Kidney (tissue), 14 donors: Measurements from ENCODE around the gene EN2. TPM values are rescaled to one million over a fixed set of nuclear protein-coding genes. Genes with fewer than 3 reads are reported as not detected.

Source experiments
- DNase-seq, 5 donors: peaks; one replicate each; pipeline ENCODE4 v3.0.0-alpha.2; 2013 to 2020
- FAIRE-seq: peaks from 2 replicates; lab custom pipeline; 2012; peaks lifted over from hg19 to GRCh38; lab: Jason Lieb, UNC
- H3K27ac ChIP-seq, 2 donors: one replicate each; pipeline ENCODE4 v1.7.0; 2013; ENCODE audit warnings: low read depth in 2 of 2, low read length in 2 of 2, inconsistent platforms in 1 of 2
- H3K27me3 ChIP-seq: one replicate; pipeline ENCODE4 v1.7.1; 2013; ENCODE audit warnings: low read length, inconsistent platforms; ENCODE audit not compliant: control insufficient read depth, insufficient read depth
- H3K36me3 ChIP-seq, 3 donors: one replicate each; pipeline versions ENCODE4 v1.7.0 to v1.7.1; 2013; ENCODE audit warnings: low read length in 3 of 3, control low read depth in 1 of 3, inconsistent platforms in 1 of 3; ENCODE audit not compliant: insufficient read depth in 3 of 3, control insufficient read depth in 2 of 3
- H3K4me1 ChIP-seq, 3 donors: one replicate each; pipeline versions ENCODE4 v1.7.0 to v1.7.1; 2013; ENCODE audit warnings: low read length in 3 of 3, inconsistent platforms in 1 of 3, low read depth in 1 of 3; ENCODE audit not compliant: control insufficient read depth in 2 of 3, insufficient read depth in 2 of 3
- H3K4me3 ChIP-seq, 3 donors: one replicate each; pipeline versions ENCODE4 v1.7.0 to v1.8.1; 2013; ENCODE audit warnings: low read length in 3 of 3, control low read depth in 1 of 3, inconsistent platforms in 1 of 3
- H3K9ac ChIP-seq, 3 donors: one replicate each; pipeline versions ENCODE4 v1.7.0 to v1.7.1; 2013; ENCODE audit warnings: low read length in 3 of 3, control low read depth in 1 of 3, inconsistent platforms in 1 of 3
- H3K9me3 ChIP-seq, 3 donors: one replicate each; pipeline versions ENCODE4 v1.7.0 to v1.7.1; 2013; ENCODE audit warnings: low read length in 3 of 3, control low read depth in 1 of 3, inconsistent platforms in 1 of 3; ENCODE audit not compliant: control insufficient read depth in 2 of 3, insufficient read depth in 1 of 3
- intact Hi-C: fragments of 100-400 bp; cut with DNase I; formaldehyde crosslinking; loops from one replicate; pipeline ENCODE4 v1.11.1; 2022
- polyA plus RNA-seq: library from polyadenylated mRNA; stranded (reverse); fragments of 350-450 nt; fragmentation: Illumina TruSeq; extraction: RNeasy Lipid Tissue Mini Kit (QIAGEN cat#74804); gene quantifications from one replicate; pipeline ENCODE4 v1.2.3, GENCODE V29; 2014; ENCODE audit warnings: low read depth, low replicate concordance; ENCODE audit not compliant: insufficient read depth
- total RNA-seq: library from RNA; stranded (reverse); fragmentation: NEBNext Ultra II Directional; extraction: Animal tissue kit (Norgen Biotek cat#: 25700); gene quantifications from one replicate; pipeline ENCODE4 v1.2.1, GENCODE V29; 2021
- TF ChIP-seq, protein P1 (sequence below): IDR thresholded peaks from 3 replicates; pipeline ENCODE4 v1.5.1; 2012; ENCODE audit warnings: mild to moderate bottlenecking, moderate library complexity, borderline replicate concordance; ENCODE audit not compliant: insufficient read depth; ENCODE audit errors: extremely low read depth
- donor health status: control.
- donor health status: control.
- donor health status: control.
- donor health status: control.
- donor health status: control.
- donor health status: DM: yes; HTN: yes; CAD: no.
- donor health status: Normal renal cell carcinoma (clear cell type).

The EN2 gene
- total and polyA plus RNA-seq, 2 donors from 2014 or later = 0.13 TPM; not detected in 1

DNA sequence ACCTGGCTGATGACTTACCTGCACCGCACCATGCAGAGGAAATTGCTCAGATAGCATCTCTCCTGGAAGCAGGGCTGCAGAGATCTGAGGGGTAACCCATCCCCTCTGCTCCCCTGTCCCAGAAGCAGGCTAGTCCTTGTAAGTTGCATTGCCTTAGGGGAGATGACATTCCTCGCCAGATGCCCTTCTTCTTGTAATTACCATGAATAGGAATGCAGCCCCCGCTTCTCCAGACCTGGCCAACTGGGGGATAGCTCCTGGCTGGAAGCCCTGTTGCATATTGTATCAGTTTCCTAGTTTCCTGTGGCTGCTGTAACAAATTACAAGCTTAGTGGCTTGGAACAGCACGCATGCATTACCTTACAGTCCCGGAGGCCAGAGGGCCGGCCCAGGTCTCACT lies 47.5 kb upstream of the EN2 start:
- peak in 3 of 5 donors; percentile 14 to 34 (median 25) for DNase-seq
- no peak overlapping the region for H3K4me3 ChIP-seq
- H3K9me3 ChIP-seq = no peaks in the 10 kb centered on the region
- H3K4me1 ChIP-seq = no peaks in the 10 kb centered on the region
- peaks cover 3% of the 10 kb centered on the region for H3K27me3 ChIP-seq
- H3K27ac ChIP-seq = no peak overlapping the region
- no peak for FAIRE-seq
- intact Hi-C loops = no loop called here
- H3K36me3 ChIP-seq = no peaks in the 10 kb centered on the region
- H3K9ac ChIP-seq = no peak overlapping the region
- TF ChIP-seq, protein P1, sequence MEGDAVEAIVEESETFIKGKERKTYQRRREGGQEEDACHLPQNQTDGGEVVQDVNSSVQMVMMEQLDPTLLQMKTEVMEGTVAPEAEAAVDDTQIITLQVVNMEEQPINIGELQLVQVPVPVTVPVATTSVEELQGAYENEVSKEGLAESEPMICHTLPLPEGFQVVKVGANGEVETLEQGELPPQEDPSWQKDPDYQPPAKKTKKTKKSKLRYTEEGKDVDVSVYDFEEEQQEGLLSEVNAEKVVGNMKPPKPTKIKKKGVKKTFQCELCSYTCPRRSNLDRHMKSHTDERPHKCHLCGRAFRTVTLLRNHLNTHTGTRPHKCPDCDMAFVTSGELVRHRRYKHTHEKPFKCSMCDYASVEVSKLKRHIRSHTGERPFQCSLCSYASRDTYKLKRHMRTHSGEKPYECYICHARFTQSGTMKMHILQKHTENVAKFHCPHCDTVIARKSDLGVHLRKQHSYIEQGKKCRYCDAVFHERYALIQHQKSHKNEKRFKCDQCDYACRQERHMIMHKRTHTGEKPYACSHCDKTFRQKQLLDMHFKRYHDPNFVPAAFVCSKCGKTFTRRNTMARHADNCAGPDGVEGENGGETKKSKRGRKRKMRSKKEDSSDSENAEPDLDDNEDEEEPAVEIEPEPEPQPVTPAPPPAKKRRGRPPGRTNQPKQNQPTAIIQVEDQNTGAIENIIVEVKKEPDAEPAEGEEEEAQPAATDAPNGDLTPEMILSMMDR = no peak

DNA sequence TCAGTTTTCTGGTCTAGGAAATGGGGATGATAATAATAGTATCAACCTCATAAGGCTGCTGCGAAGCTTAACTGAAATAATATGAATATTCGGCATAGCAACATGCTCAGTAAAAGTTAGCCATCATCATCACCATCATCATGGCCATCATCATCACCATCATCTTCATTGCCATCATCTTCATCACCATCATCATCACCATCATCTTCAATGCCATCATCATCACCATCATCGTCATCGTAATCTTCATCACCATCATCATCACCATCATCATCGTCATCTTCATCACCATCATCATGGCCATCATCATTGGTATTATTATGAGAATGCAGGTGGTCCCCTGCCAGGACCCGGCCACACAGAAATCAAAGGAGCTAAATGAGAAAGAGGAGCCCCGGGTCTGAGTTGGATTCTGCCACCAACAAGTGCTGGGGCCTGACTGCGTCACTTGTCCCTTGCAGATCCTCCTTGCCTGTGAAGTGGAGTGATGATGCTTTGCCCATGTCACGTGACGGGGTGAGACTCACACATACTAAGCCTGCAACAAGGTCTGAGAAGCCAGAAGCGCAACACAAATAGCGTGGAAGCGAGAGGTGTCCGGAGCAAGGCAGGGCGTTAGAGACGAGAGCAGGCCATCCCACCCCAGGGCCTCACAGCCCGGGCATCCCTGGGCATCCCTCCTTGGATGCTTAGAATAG lies 46.1 kb upstream of the EN2 start:
- Histone ChIP-seq H3K9me3 (no peaks in the 10 kb centered on the region), H3K9ac (no peak overlapping the region), H3K4me1 (no peaks in the 10 kb centered on the region), H3K4me3 (no peak overlapping the region), H3K36me3 (no peaks in the 10 kb centered on the region), H3K27ac (no peak overlapping the region), H3K27me3 (peaks cover 3% of the 10 kb centered on the region)
- intact Hi-C loops = no loop called here
- DNase-seq (no peak), FAIRE-seq (no peak)
- TF ChIP-seq, protein P1 = no peak

DNA sequence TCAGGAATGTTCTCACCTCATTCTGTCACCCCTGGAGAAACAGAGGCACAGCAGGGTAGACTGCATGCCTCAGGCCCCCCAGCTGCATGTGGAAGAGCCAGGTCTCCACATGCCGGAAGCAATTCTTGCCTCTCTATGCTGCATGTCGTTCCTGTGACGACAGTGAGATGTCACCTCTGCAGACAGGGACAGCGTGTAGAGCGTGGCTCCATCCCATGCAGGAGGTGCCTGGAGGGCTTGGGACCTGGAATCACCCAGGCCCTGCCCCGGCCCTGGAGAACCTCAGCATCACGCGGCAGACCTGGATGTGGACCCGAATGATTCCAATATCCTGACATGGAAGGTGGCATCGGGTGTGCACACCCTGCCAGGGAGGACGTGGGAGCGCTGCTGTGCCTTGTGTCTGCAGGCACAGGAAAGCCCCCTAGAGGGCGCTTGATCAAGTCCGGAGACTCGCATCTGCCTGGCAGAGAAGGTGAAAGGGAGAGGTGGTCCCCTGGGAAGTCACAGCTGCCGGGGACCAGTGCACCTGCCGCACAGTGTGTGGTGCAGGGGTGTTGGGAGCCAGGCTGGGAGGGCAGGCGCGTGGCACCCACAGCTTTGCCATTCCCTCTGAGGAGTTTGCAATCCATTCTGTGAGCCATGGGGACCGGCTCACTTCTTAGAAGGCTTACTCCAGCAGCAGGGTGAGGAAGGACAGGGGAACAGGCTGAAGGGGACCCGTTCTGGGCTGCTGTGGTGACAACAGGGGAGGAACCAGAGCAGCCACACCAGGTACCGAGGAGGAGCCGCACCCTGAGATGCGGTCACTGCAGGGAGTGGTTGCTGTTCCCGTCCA lies 45.3 kb upstream of the EN2 start:
- DNase-seq = peak in 4 of 5 donors; percentile 71 to 76 (median 74)
- FAIRE-seq = no peak
- Histone ChIP-seq H3K36me3 (no peaks in the 10 kb centered on the region), H3K4me1 (no peaks in the 10 kb centered on the region), H3K27me3 (peaks cover 3% of the 10 kb centered on the region), H3K9me3 (no peaks in the 10 kb centered on the region), H3K4me3 (no peak overlapping the region), H3K27ac (no peak overlapping the region), H3K9ac (no peak overlapping the region)
- intact Hi-C loops = no loop called here
- TF ChIP-seq, protein P1 = peak; percentile 55
